GM19455 (cell line): ENCODE measurements around the gene KMT2D.

Experiments used
- ATAC-seq: cut with Tn5 transposase; IDR thresholded peaks from one replicate; pipeline ENCODE4 v1.9.1; 2021; ENCODE audit not compliant: unreplicated experiment

KMT2D gene

GRCh38 chr12:49055092-49055491, 5.5 kb downstream of the KMT2D start:
- no peak for ATAC-seq

- ATAC-seq, result no peak
Measured at GRCh38 chr12:49054524-49054923, 6.1 kb downstream of the KMT2D start.

GRCh38 chr12:49054096-49054495, 6.5 kb downstream of the KMT2D start:
- no peak for ATAC-seq

GRCh38 chr12:49052451-49053208, 8.0 kb downstream of the KMT2D start:
- no peak for ATAC-seq

GRCh38 chr12:49051777-49052438, 8.7 kb downstream of the KMT2D start:
- no peak for ATAC-seq

GRCh38 chr12:49051373-49051764, 9.2 kb downstream of the KMT2D start:
- no peak for ATAC-seq

- ATAC-seq, result no peak
Measured at GRCh38 chr12:49050507-49051372, 9.9 kb downstream of the KMT2D start.

- ATAC-seq, result no peak
Measured at GRCh38 chr12:49049566-49050224, 10.9 kb downstream of the KMT2D start.

GRCh38 chr12:49048953-49049352, 11.6 kb downstream of the KMT2D start:
- ATAC-seq, result no peak

- ATAC-seq, result no peak
Measured at GRCh38 chr12:49046129-49046895, 14.3 kb downstream of the KMT2D start.

GRCh38 chr12:49044660-49045059, 15.9 kb downstream of the KMT2D start:
- no peak for ATAC-seq

GRCh38 chr12:49043856-49044258, 16.7 kb downstream of the KMT2D start:
- no peak for ATAC-seq

- ATAC-seq, result no peak
Measured at GRCh38 chr12:49043241-49043640, 17.4 kb downstream of the KMT2D start.

- ATAC-seq, result no peak
Measured at GRCh38 chr12:49041881-49042484, 18.6 kb downstream of the KMT2D start.

- no peak for ATAC-seq
Measured at GRCh38 chr12:49041036-49041880, 19.3 kb downstream of the KMT2D start.

GRCh38 chr12:49040364-49040855, 20.2 kb downstream of the KMT2D start:
- no peak for ATAC-seq

GRCh38 chr12:49039421-49040363, 20.9 kb downstream of the KMT2D start:
- ATAC-seq, result no peak
